H1 (cell line): ENCODE results near the gene NKG7.

Experiments used
- CHD1 ChIP-seq: IDR thresholded peaks from 2 replicates; pipeline ENCODE4 v1.6.1; 2012; ENCODE audit warnings: low read depth, low read length, improper control_type of control experiment
- POLR2AphosphoS5 ChIP-seq: IDR thresholded peaks from 2 replicates; pipeline ENCODE4 v1.6.1; 2011; ENCODE audit warnings: low read depth, low read length
- SIN3A ChIP-seq, 2 experiments: IDR thresholded peaks in 1 of 2; conservative IDR thresholded peaks in 1 of 2; 2 replicates each; pipeline ENCODE4 v1.6.1; 2011 to 2012; ENCODE audit warnings: low read length in 2 of 2, improper control_type of control experiment in 1 of 2, low read depth in 1 of 2, mild to moderate bottlenecking in 1 of 2

DNA sequence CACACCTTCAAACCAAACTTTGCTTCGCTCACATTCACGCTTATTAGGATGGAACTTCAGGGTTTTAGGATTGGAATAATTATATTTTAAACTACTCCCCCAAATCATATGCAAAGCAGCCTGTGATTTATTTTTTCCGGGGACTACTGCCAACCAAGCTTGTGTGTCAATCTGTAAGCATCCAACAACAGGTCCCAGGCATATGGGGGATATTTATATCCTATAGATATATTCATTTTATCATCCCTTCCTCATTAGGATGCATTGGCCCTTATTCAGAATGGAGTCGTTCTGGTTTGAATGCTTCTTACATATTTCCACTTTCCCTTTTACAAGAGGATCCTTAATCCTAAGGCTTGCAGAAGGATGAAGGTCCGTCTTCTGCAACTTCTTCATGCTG is 26.8 kb upstream of the NKG7 start:
- TF ChIP-seq POLR2AphosphoS5 (no peak), SIN3A (conservative IDR thresholded peaks at IDR 0.05 in 1 of 2, IDR thresholded peaks at IDR 0.05 in 1 of 2; ENCODE audit: low read depth in 1 of 2, low read length in 2 of 2) (no peak), CHD1 (no peak)
